Measurements from ENCODE around the gene EXOSC10.

The EXOSC10 gene

GRCh38 chr1:11099310-11100148, at the start of gene EXOSC10:
Gene EXOSC10 (minus strand): TSS chr1:11099869. CDS start chr1:11099831, 38 bp downstream.
- peak; percentile 90 for DNase-seq (ENCODE audit: low read depth)

- no peak for DNase-seq (ENCODE audit: low read depth)
Observed at GRCh38 chr1:11147197-11147770, 47.6 kb upstream of the EXOSC10 start.

- no peak for DNase-seq (ENCODE audit: low read depth)
Observed at GRCh38 chr1:11145741-11146140, 46.1 kb upstream of the EXOSC10 start.

GRCh38 chr1:11144570-11145256, 45.0 kb upstream of the EXOSC10 start:
- DNase-seq (ENCODE audit: low read depth): no peak

- DNase-seq (ENCODE audit: low read depth): no peak
Observed at GRCh38 chr1:11143907-11144306, 44.2 kb upstream of the EXOSC10 start.

- no peak for DNase-seq (ENCODE audit: low read depth)
Observed at GRCh38 chr1:11143401-11143800, 43.7 kb upstream of the EXOSC10 start.

- DNase-seq (ENCODE audit: low read depth): no peak
Observed at GRCh38 chr1:11142618-11143391, 43.1 kb upstream of the EXOSC10 start.

- DNase-seq (ENCODE audit: low read depth): no peak
Observed at GRCh38 chr1:11138952-11139351, 39.3 kb upstream of the EXOSC10 start.

GRCh38 chr1:11138029-11138428, 38.4 kb upstream of the EXOSC10 start:
- no peak for DNase-seq (ENCODE audit: low read depth)

- DNase-seq (ENCODE audit: low read depth): no peak
Observed at GRCh38 chr1:11134898-11135266, 35.2 kb upstream of the EXOSC10 start.

- DNase-seq (ENCODE audit: low read depth): no peak
Observed at GRCh38 chr1:11134251-11134897, 34.7 kb upstream of the EXOSC10 start.

GRCh38 chr1:11132563-11133293, 33.1 kb upstream of the EXOSC10 start:
- DNase-seq (ENCODE audit: low read depth): no peak

- DNase-seq (ENCODE audit: low read depth): no peak
Observed at GRCh38 chr1:11131816-11132215, 32.1 kb upstream of the EXOSC10 start.

GRCh38 chr1:11130406-11130805, 30.7 kb upstream of the EXOSC10 start:
- DNase-seq (ENCODE audit: low read depth): no peak

- no peak for DNase-seq (ENCODE audit: low read depth)
Observed at GRCh38 chr1:11129649-11130390, 30.2 kb upstream of the EXOSC10 start.

GRCh38 chr1:11126569-11126968, 26.9 kb upstream of the EXOSC10 start:
- DNase-seq (ENCODE audit: low read depth): no peak

GRCh38 chr1:11125931-11126330, 26.3 kb upstream of the EXOSC10 start:
- DNase-seq (ENCODE audit: low read depth): no peak

- DNase-seq (ENCODE audit: low read depth): no peak
Observed at GRCh38 chr1:11124965-11125364, 25.3 kb upstream of the EXOSC10 start.

GRCh38 chr1:11116318-11116717, 16.6 kb upstream of the EXOSC10 start:
- DNase-seq (ENCODE audit: low read depth): no peak

GRCh38 chr1:11114966-11115365, 15.3 kb upstream of the EXOSC10 start:
- no peak for DNase-seq (ENCODE audit: low read depth)
